Cortex of kidney (tissue), 1 donor: ENCODE data around the gene PPM1A.

Experiments used
- DNase-seq: peaks from one replicate; lab custom pipeline; 2025; lab: John Stamatoyannopoulos, UW

The PPM1A gene

GRCh38 chr14:60266021-60266937 is 17.3 kb downstream of the PPM1A start:
- DNase-seq = no peak

GRCh38 chr14:60272177-60272576 is 23.2 kb downstream of the PPM1A start:
- DNase-seq = no peak

GRCh38 chr14:60273956-60274355 is 24.9 kb downstream of the PPM1A start:
- DNase-seq = no peak

GRCh38 chr14:60274448-60274847 is 25.4 kb downstream of the PPM1A start:
- DNase-seq = no peak

- DNase-seq = no peak
These were observed 26.9 kb downstream of the PPM1A start for GRCh38 chr14:60275932-60276331.

- no peak for DNase-seq
These were observed 27.3 kb downstream of the PPM1A start for GRCh38 chr14:60276347-60276746.

GRCh38 chr14:60277605-60278190 is 28.7 kb downstream of the PPM1A start:
- no peak for DNase-seq

GRCh38 chr14:60278350-60278749 is 29.3 kb downstream of the PPM1A start:
- DNase-seq = no peak

GRCh38 chr14:60287452-60287851 is 38.4 kb downstream of the PPM1A start:
- no peak for DNase-seq

- no peak for DNase-seq
These were observed 39.3 kb downstream of the PPM1A start for GRCh38 chr14:60288279-60288678.

- no peak for DNase-seq
These were observed 45.5 kb downstream of the PPM1A start for GRCh38 chr14:60294411-60295069.

GRCh38 chr14:60300019-60300418 is 51.0 kb downstream of the PPM1A start:
- no peak for DNase-seq

- DNase-seq = no peak
These were observed 52.7 kb downstream of the PPM1A start for GRCh38 chr14:60301685-60302084.

- no peak for DNase-seq
These were observed 53.6 kb downstream of the PPM1A start for GRCh38 chr14:60302663-60303062.

- no peak for DNase-seq
These were observed 54.7 kb downstream of the PPM1A start for GRCh38 chr14:60303745-60304144.

- no peak for DNase-seq
These were observed 55.5 kb downstream of the PPM1A start for GRCh38 chr14:60304509-60304908.

GRCh38 chr14:60309867-60310552 is 61.0 kb downstream of the PPM1A start:
- DNase-seq = no peak

- DNase-seq = no peak
These were observed 62.4 kb downstream of the PPM1A start for GRCh38 chr14:60311417-60311816.

GRCh38 chr14:60313093-60313492 is 64.1 kb downstream of the PPM1A start:
- DNase-seq = no peak

GRCh38 chr14:60315196-60315990 is 66.4 kb downstream of the PPM1A start:
- no peak for DNase-seq

GRCh38 chr14:60317609-60318008 is 68.6 kb downstream of the PPM1A start:
- DNase-seq = no peak
